Hepatocyte (in vitro differentiated cells): ENCODE results near the gene MTHFD1L. TPM values are rescaled to one million over a fixed set of nuclear protein-coding genes. Genes with fewer than 3 reads are reported as not detected.
"Not testable (repeated sequence)": the region's sequence is repeated elsewhere in the genome, so short reads cannot be mapped to it uniquely, and the experiment has no call there.

Source experiments
- DNase-seq: peaks from one replicate; pipeline ENCODE4 v3.0.0-alpha.2; 2016; ENCODE audit warnings: low spot score
- H2AFZ ChIP-seq: fragments of 200-600 bp; sonication (generic); 2 replicates; pipeline ENCODE4 v1.6.0; 2016; ENCODE audit warnings: antibody characterized with exemption, mild to moderate bottlenecking
- H3K27ac ChIP-seq: fragments of 200-600 bp; sonication (generic); 2 replicates; pipeline ENCODE4 v1.5.1; 2016; ENCODE audit warnings: mild to moderate bottlenecking
- H3K27me3 ChIP-seq: fragments of 200-600 bp; sonication (generic); 2 replicates; pipeline ENCODE4 v1.6.1; 2016
- H3K36me3 ChIP-seq: fragments of 200-600 bp; sonication (generic); replicated peaks from 2 replicates; pipeline ENCODE4 v1.5.1; 2016; ENCODE audit warnings: low read depth; ENCODE audit not compliant: insufficient read depth
- H3K4me1 ChIP-seq: fragments of 200-600 bp; sonication (generic); 2 replicates; pipeline ENCODE4 v1.5.1; 2016; ENCODE audit warnings: mild to moderate bottlenecking, moderate library complexity; ENCODE audit not compliant: insufficient read depth
- H3K4me2 ChIP-seq: fragments of 200-600 bp; sonication (generic); 2 replicates; pipeline ENCODE4 v1.6.0; 2016
- H3K4me3 ChIP-seq: fragments of 200-600 bp; sonication (generic); 2 replicates; pipeline ENCODE4 v1.5.1; 2016; ENCODE audit warnings: mild to moderate bottlenecking
- H3K79me2 ChIP-seq: fragments of 200-600 bp; sonication (generic); 2 replicates; pipeline ENCODE4 v1.6.0; 2017; ENCODE audit warnings: mild to moderate bottlenecking
- H3K9me2 ChIP-seq: fragments of 200-600 bp; sonication (generic); replicated peaks from 2 replicates; pipeline ENCODE4 v1.6.0; 2017; ENCODE audit warnings: mild to moderate bottlenecking; ENCODE audit not compliant: insufficient read depth
- H3K9me3 ChIP-seq: fragments of 200-600 bp; sonication (generic); 2 replicates; pipeline ENCODE4 v1.5.1; 2016; ENCODE audit warnings: low read depth, mild to moderate bottlenecking
- H4K20me1 ChIP-seq: fragments of 200-600 bp; sonication (generic); 2 replicates; pipeline ENCODE4 v1.6.0; 2016; ENCODE audit warnings: mild to moderate bottlenecking; ENCODE audit not compliant: insufficient read depth, poor library complexity, severe bottlenecking
- CTCF ChIP-seq: fragments of 200-600 bp; sonication (generic); IDR thresholded peaks from 2 replicates; pipeline ENCODE4 v1.5.1; 2016; ENCODE audit warnings: antibody characterized with exemption, mild to moderate bottlenecking; ENCODE audit not compliant: poor library complexity
- EZH2 ChIP-seq: fragments of 200-600 bp; sonication (generic); IDR thresholded peaks from 2 replicates; pipeline ENCODE4 v1.6.1; 2016; ENCODE audit warnings: antibody characterized with exemption, mild to moderate bottlenecking, borderline replicate concordance
- EZH2phosphoT487 ChIP-seq: fragments of 200-600 bp; sonication (generic); IDR thresholded peaks from one replicate; pipeline ENCODE4 v1.6.1; 2018; ENCODE audit warnings: antibody characterized with exemption, mild to moderate bottlenecking, low read depth, moderate library complexity; ENCODE audit not compliant: unreplicated experiment, severe bottlenecking
- WGBS: methylation state at CpG from one replicate; pipeline ENCODE4 v1.1.6; 2016; ENCODE audit warnings: low lambda C conversion rate; ENCODE audit errors: missing lambda C conversion rate; 5-methylcytosine and 5-hydroxymethylcytosine counted together
- polyA plus RNA-seq: library from polyadenylated mRNA; unstranded; fragments of >200 nt; fragmentation: Nextera tagmentation; extraction: Ambion mirVana; gene quantifications from 2 replicates; pipeline ENCODE4 v1.2.1, GENCODE V29; 2016
- total RNA-seq: library from RNA; depleted of rRNA; stranded (reverse); fragments of >200 nt; gene quantifications from 2 replicates; pipeline ENCODE4 v1.2.3, GENCODE V29; 2014

The MTHFD1L gene
- total and polyA plus RNA-seq, 2 experiments from 2014 or later: 28.4 to 30.8 TPM

- Histone ChIP-seq H3K36me3 (no peaks in the 10 kb centered on the region), H3K4me3 (no peak overlapping the region), H3K4me2 (no peak overlapping the region), H3K27me3 (no peaks in the 10 kb centered on the region), H3K9me3 (no peaks in the 10 kb centered on the region), H3K9me2 (no peaks in the 10 kb centered on the region), H3K79me2 (no peaks in the 10 kb centered on the region), H2AFZ (no peak overlapping the region), H4K20me1 (no peaks in the 10 kb centered on the region), H3K4me1 (no peaks in the 10 kb centered on the region), H3K27ac (no peak overlapping the region)
- TF ChIP-seq EZH2: no peak
- no peak for TF ChIP-seq CTCF
- no peak for TF ChIP-seq EZH2phosphoT487
- no peak for DNase-seq
- 87% methylated on average over 7 of the region's 7 CpGs for WGBS
These were observed 173.1 kb downstream of the MTHFD1L start for GRCh38 chr6:151038616-151039015.

GRCh38 chr6:151040888-151041521 is 175.5 kb downstream of the MTHFD1L start:
- H4K20me1 ChIP-seq, H3K4me3 ChIP-seq, H2AFZ ChIP-seq, H3K4me2 ChIP-seq, H3K36me3 ChIP-seq, H3K79me2 ChIP-seq, H3K9me3 ChIP-seq, H3K27me3 ChIP-seq, H3K9me2 ChIP-seq: not testable (repeated sequence)
- peaks cover 11% of the 10 kb centered on the region for H3K4me1 ChIP-seq
- peak; percentile 64 for DNase-seq
- 59% methylated on average over 12 of the region's 12 CpGs for WGBS
- peak overlapping the region; percentile 77 for H3K27ac ChIP-seq

GRCh38 chr6:151041686-151042085 is 176.2 kb downstream of the MTHFD1L start:
- H3K9me2 ChIP-seq: no peaks in the 10 kb centered on the region
- peak overlapping the region; percentile 77 for H3K27ac ChIP-seq
- H3K4me3 ChIP-seq: no peak overlapping the region
- H3K4me1 ChIP-seq: peaks cover 12% of the 10 kb centered on the region
- no peak for TF ChIP-seq EZH2phosphoT487
- no peaks in the 10 kb centered on the region for H3K9me3 ChIP-seq
- H4K20me1 ChIP-seq: no peaks in the 10 kb centered on the region
- no peaks in the 10 kb centered on the region for H3K36me3 ChIP-seq
- H2AFZ ChIP-seq: no peak overlapping the region
- H3K4me2 ChIP-seq: no peak overlapping the region
- H3K27me3 ChIP-seq: no peaks in the 10 kb centered on the region
- WGBS: 87% methylated on average over 5 of the region's 5 CpGs
- DNase-seq: no peak
- H3K79me2 ChIP-seq: no peaks in the 10 kb centered on the region

GRCh38 chr6:151042911-151043330 is 177.4 kb downstream of the MTHFD1L start:
- H3K4me2 ChIP-seq, H2AFZ ChIP-seq, H3K27me3 ChIP-seq, DNase-seq, H3K79me2 ChIP-seq, H3K36me3 ChIP-seq, H4K20me1 ChIP-seq, H3K4me3 ChIP-seq, H3K9me3 ChIP-seq, H3K9me2 ChIP-seq: not testable (repeated sequence)
- H3K27ac ChIP-seq: peak overlapping the region; percentile 83
- peaks cover 12% of the 10 kb centered on the region for H3K4me1 ChIP-seq
- WGBS: 82% methylated on average over 6 of the region's 6 CpGs

GRCh38 chr6:151043944-151044343 is 178.4 kb downstream of the MTHFD1L start:
- Histone ChIP-seq H3K9me2 (no peaks in the 10 kb centered on the region), H3K9me3 (no peaks in the 10 kb centered on the region), H3K4me3 (no peak overlapping the region), H2AFZ (no peak overlapping the region), H3K36me3 (no peaks in the 10 kb centered on the region), H4K20me1 (no peaks in the 10 kb centered on the region), H3K4me1 (peaks cover 12% of the 10 kb centered on the region), H3K79me2 (no peaks in the 10 kb centered on the region), H3K27me3 (no peaks in the 10 kb centered on the region), H3K4me2 (no peak overlapping the region), H3K27ac (peak overlapping the region; percentile 83)
- TF ChIP-seq CTCF (no peak), EZH2phosphoT487 (no peak), EZH2 (no peak)
- WGBS: 88% methylated on average over 4 of the region's 4 CpGs
- no peak for DNase-seq
